Breast epithelium (tissue), 3 donors: ENCODE data around the gene PADI1.

Experiments
- CTCF ChIP-seq, 3 donors: fragments of 450-650 bp; IDR thresholded peaks; one replicate each; pipeline ENCODE4 v1.5.1; 2016 to 2017; ENCODE audit warnings: antibody characterized with exemption in 3 of 3, mild to moderate bottlenecking in 3 of 3, moderate library complexity in 3 of 3
- POLR2AphosphoS5 ChIP-seq, 3 donors: sonication (generic); formaldehyde crosslinking; IDR thresholded peaks; one replicate each; pipeline ENCODE4 v1.6.1; 2017; ENCODE audit warnings: antibody characterized with exemption in 3 of 3

- TF ChIP-seq CTCF (IDR thresholded peaks at IDR 0.05) (no peak), POLR2AphosphoS5 (IDR thresholded peaks at IDR 0.05) (no peak)
Measured at GRCh38 chr1:17265950-17266349, 61.0 kb downstream of the PADI1 start.
